ENCODE data around the gene VGLL1. TPM values are rescaled to one million over a fixed set of nuclear protein-coding genes. Genes with fewer than 3 reads are reported as not detected.

Gene VGLL1
- total and polyA plus RNA-seq, 2 experiments from 2014 or later = not detected

DNA sequence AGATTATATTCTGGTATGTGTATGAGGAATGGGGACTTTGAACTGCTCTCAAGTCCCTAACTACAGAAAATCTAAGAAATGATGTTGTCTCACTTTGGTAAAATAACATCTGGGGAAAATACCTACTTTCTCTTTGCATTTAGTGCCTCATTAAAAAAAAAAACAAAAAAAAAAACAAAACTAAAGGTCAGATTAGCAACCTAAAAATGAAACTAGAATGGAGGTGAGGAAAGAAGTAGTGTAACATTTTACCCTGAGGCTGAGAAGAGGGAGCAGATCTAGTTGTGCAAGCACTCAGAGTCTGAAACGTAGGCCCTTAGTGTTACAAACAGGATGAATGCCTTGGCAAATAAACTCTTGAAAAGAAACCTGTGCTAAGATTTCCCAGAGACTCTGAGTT, 56.0 kb downstream of the VGLL1 start:
- H3K27ac ChIP-seq = no peak overlapping the region
- TF ChIP-seq, protein P1, sequence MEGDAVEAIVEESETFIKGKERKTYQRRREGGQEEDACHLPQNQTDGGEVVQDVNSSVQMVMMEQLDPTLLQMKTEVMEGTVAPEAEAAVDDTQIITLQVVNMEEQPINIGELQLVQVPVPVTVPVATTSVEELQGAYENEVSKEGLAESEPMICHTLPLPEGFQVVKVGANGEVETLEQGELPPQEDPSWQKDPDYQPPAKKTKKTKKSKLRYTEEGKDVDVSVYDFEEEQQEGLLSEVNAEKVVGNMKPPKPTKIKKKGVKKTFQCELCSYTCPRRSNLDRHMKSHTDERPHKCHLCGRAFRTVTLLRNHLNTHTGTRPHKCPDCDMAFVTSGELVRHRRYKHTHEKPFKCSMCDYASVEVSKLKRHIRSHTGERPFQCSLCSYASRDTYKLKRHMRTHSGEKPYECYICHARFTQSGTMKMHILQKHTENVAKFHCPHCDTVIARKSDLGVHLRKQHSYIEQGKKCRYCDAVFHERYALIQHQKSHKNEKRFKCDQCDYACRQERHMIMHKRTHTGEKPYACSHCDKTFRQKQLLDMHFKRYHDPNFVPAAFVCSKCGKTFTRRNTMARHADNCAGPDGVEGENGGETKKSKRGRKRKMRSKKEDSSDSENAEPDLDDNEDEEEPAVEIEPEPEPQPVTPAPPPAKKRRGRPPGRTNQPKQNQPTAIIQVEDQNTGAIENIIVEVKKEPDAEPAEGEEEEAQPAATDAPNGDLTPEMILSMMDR (IDR thresholded peaks at IDR 0.05; ENCODE audit: low read depth, low read length) = no peak
- no peaks in the 10 kb centered on the region for H3K36me3 ChIP-seq
- no peak overlapping the region for H3K4me3 ChIP-seq
- H3K4me1 ChIP-seq (ENCODE audit: low read depth) = peaks cover 11% of the 10 kb centered on the region
- no peaks in the 10 kb centered on the region for H3K9me3 ChIP-seq (ENCODE audit: low read depth)
- H3K27me3 ChIP-seq = no peaks in the 10 kb centered on the region
- no peak for DNase-seq (ENCODE audit: low read depth in 1 of 2, low spot score in 1 of 2)

DNA sequence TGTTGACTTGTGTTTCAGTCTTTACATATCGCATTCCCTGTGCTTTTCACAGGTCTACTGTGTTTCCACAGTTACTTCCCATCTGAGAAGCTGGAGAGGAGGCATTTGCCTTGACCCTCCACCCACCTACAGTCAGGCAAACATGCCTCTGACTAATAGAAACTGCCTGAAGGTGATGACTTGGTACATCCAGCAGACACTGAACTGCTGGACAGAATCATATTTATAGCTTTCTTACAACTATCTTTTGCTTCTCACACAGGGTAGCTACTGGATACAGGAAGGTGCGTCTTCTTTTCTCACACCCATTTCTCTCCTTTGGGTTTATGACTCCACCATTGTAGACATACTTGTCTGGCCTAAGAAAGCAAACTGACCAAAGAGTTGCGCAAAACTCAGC, 58.0 kb downstream of the VGLL1 start:
- Histone ChIP-seq H3K4me1 (ENCODE audit: low read depth) (peaks cover 3% of the 10 kb centered on the region), H3K27ac (no peak overlapping the region), H3K9me3 (ENCODE audit: low read depth) (no peaks in the 10 kb centered on the region), H3K36me3 (no peaks in the 10 kb centered on the region), H3K4me3 (no peak overlapping the region), H3K27me3 (no peaks in the 10 kb centered on the region)
- DNase-seq (ENCODE audit: low read depth in 1 of 2, low spot score in 1 of 2) = no peak
- TF ChIP-seq, protein P1 (IDR thresholded peaks at IDR 0.05; ENCODE audit: low read depth, low read length) = no peak

DNA sequence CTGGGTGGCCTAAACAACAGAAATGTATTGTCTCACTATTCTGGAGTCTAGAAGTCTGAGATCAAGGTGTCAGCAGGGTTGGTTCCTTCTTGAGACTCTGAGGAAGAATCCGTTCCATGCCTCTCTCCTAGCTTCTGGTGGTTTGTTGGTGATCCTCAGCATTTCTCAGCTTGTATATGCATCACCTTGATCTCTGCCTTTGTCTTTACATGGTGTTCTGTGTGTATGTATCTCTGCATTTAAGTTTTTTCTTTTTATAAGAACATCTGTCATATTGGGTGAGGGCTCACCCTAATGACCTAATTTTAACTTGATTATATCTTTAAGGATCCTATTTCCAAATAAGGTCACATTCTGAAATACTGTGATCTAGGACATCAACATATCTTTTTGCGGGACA, 65.3 kb downstream of the VGLL1 start:
- no peaks in the 10 kb centered on the region for H3K9me3 ChIP-seq (ENCODE audit: low read depth)
- H3K4me3 ChIP-seq = no peak overlapping the region
- no peak for DNase-seq (ENCODE audit: low read depth in 1 of 2, low spot score in 1 of 2)
- H3K27ac ChIP-seq = no peak overlapping the region
- no peaks in the 10 kb centered on the region for H3K36me3 ChIP-seq
- no peaks in the 10 kb centered on the region for H3K4me1 ChIP-seq (ENCODE audit: low read depth)
- H3K27me3 ChIP-seq = no peaks in the 10 kb centered on the region
- TF ChIP-seq, protein P1 (IDR thresholded peaks at IDR 0.05; ENCODE audit: low read depth, low read length) = no peak

DNA sequence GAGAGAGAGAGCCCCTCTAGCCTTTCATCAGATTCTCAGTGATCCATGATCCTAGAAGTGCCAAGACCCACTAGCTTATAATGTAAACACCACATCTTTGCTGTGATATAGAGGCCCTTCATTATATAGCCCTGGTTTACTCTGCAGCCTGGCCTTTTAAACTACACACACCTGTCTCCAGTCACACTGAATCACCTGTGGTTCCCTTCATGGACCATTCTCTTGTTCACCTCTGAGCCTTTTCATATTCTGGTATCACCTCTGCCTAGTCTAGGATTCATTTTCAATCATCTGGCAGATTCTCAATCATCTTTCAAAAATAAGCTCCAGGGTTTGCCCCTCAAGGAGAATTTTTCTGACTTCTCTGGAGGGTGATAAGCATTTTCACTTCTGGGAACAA, 65.9 kb downstream of the VGLL1 start:
- no peaks in the 10 kb centered on the region for H3K9me3 ChIP-seq (ENCODE audit: low read depth)
- H3K36me3 ChIP-seq = no peaks in the 10 kb centered on the region
- TF ChIP-seq, protein P1 (IDR thresholded peaks at IDR 0.05; ENCODE audit: low read depth, low read length) = no peak
- H3K4me3 ChIP-seq = no peak overlapping the region
- no peaks in the 10 kb centered on the region for H3K4me1 ChIP-seq (ENCODE audit: low read depth)
- H3K27ac ChIP-seq = no peak overlapping the region
- DNase-seq (ENCODE audit: low read depth in 1 of 2, low spot score in 1 of 2) = no peak
- no peaks in the 10 kb centered on the region for H3K27me3 ChIP-seq

DNA sequence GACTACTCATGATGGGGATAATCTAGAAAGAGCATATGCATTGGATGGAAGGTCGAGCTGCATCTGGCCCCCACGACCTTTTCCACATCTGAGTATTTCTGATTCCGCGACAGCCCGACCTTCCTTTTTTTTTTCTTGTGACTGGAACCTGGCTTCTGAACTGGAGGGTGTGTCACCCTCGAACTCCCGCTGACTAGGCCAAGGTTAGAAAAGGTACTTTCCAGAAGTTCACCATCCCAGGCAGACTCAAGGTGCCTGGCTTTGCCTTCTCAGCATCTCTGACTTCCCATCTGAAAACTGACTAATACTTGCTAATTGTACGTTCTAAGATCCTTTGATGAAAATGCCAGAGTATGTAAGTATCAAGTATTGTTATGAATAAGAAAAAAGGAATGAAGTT, 66.6 kb downstream of the VGLL1 start:
- TF ChIP-seq, protein P1 (IDR thresholded peaks at IDR 0.05; ENCODE audit: low read depth, low read length) = no peak
- Histone ChIP-seq H3K4me3 (no peak overlapping the region), H3K27ac (no peak overlapping the region), H3K4me1 (ENCODE audit: low read depth) (no peaks in the 10 kb centered on the region), H3K9me3 (ENCODE audit: low read depth) (no peaks in the 10 kb centered on the region), H3K36me3 (no peaks in the 10 kb centered on the region), H3K27me3 (no peaks in the 10 kb centered on the region)
- no peak for DNase-seq (ENCODE audit: low read depth in 1 of 2, low spot score in 1 of 2)

DNA sequence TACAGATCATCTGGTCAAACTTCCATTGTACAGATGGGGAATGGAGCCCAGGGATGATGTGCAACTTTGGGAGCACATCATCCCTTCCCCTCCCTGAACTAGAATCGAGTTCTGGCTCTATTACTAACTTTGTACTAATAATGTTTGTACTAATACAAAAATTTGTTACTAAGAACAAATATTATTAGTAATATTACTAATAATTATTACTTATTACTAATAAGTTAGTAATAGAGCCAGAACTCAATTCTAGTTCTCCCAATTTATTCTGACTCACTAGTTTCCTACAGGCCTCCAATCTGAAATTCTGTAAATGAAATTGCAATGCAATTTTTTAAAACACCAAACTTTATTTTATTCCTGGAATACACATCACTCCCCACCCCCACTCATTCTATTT, 68.0 kb downstream of the VGLL1 start:
- Histone ChIP-seq H3K4me3 (no peak overlapping the region), H3K9me3 (ENCODE audit: low read depth) (no peaks in the 10 kb centered on the region), H3K4me1 (ENCODE audit: low read depth) (no peaks in the 10 kb centered on the region), H3K27me3 (no peaks in the 10 kb centered on the region), H3K27ac (no peak overlapping the region), H3K36me3 (no peaks in the 10 kb centered on the region)
- TF ChIP-seq, protein P1 (IDR thresholded peaks at IDR 0.05; ENCODE audit: low read depth, low read length) = no peak
- DNase-seq (ENCODE audit: low read depth in 1 of 2, low spot score in 1 of 2) = no peak
